GM12864 (cell line): ENCODE measurements around the gene RYK.

Experiments used
- DNase-seq: peaks from one replicate; pipeline ENCODE4 v3.0.0-alpha.2; 2011; ENCODE audit warnings: low read depth
- H3K4me3 ChIP-seq: 2 replicates; pipeline ENCODE4 v1.5.1; 2011; ENCODE audit warnings: mild to moderate bottlenecking, low read depth, low read length, control low read depth
- TF ChIP-seq, protein P1 (sequence below): IDR thresholded peaks from 2 replicates; pipeline ENCODE4 v1.5.1; 2011; ENCODE audit warnings: low read depth, mild to moderate bottlenecking, moderate library complexity, low read length, control low read depth, inconsistent platforms; ENCODE audit errors: missing control alignments

Gene RYK

DNA sequence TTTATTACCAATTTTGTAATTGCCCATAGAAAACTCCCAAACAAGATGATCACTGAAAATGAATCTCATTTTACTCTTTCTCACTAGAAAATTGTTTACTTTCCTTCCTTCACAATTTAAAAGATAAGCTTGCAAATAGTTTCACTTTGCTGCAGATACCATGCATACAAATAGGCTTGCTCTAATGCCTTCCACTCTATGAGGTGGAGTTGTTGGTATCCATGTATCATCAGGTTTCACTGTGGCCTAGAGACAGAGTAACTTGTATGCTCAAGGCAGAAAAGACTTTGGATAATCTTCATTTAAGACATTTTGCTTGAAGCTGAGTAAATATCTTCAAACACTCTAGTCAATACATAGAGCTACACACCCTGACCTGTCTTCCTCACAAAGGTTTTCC, 60.8 kb downstream of the RYK start:
- TF ChIP-seq, protein P1, sequence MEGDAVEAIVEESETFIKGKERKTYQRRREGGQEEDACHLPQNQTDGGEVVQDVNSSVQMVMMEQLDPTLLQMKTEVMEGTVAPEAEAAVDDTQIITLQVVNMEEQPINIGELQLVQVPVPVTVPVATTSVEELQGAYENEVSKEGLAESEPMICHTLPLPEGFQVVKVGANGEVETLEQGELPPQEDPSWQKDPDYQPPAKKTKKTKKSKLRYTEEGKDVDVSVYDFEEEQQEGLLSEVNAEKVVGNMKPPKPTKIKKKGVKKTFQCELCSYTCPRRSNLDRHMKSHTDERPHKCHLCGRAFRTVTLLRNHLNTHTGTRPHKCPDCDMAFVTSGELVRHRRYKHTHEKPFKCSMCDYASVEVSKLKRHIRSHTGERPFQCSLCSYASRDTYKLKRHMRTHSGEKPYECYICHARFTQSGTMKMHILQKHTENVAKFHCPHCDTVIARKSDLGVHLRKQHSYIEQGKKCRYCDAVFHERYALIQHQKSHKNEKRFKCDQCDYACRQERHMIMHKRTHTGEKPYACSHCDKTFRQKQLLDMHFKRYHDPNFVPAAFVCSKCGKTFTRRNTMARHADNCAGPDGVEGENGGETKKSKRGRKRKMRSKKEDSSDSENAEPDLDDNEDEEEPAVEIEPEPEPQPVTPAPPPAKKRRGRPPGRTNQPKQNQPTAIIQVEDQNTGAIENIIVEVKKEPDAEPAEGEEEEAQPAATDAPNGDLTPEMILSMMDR: no peak
- H3K4me3 ChIP-seq: no peak overlapping the region
- no peak for DNase-seq

DNA sequence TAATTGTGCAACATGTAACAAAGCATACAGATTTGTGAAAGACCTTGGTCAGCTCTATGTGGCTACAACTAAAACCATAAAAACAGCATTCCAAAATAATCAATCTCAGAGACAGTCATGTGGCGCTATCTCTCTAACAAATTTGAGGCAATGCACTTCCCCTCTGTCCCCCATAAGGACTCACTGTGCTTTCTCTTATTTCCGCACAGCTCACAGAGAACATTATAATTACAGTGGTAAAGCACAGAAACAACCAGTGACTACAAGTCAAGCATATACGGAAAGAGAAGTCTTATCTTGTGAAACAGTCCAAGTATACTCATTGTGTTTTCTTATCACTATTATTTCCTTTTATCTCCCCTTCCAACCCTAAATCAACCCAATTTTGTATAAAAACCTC, 64.3 kb downstream of the RYK start:
- H3K4me3 ChIP-seq: no peak overlapping the region
- no peak for DNase-seq
- TF ChIP-seq, protein P1: no peak

DNA sequence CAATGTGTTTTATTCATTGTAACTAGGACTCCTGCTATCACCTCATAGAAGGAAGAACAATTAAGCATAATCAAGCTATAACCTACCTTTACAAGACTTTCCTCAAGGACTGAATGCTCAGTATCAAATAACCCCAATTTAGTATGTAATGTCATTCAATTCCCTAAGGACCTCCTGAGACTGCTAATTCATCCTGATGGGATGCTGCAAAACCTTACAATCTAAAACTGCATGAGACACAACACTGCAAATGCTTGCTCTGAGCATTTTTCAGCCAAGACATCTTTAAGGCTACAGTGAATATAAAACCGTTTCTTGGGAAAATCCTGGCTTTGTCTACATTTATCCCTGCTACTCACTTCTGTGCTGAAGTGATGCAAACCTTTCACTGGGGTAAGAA, 69.9 kb downstream of the RYK start:
- H3K4me3 ChIP-seq: no peak overlapping the region
- TF ChIP-seq, protein P1: no peak
- DNase-seq: no peak

DNA sequence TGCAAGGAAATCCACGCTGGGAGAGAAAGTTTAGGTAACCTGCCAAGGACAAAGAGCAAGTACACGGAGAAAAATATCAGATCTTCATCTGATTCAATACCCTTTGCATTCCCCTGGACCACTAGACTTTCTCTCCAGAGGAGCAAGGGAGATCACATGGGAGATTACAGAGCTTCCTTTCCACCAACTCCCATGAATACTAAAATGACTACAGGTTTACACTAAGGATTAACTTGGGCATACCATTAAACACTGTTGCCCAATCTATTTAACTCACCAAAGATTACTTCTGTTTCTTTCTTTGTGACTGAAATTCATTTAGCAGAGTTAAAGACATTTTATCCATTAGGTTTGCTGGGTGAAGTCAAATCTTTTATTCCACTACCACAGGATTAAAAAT, 71.2 kb downstream of the RYK start:
- no peak overlapping the region for H3K4me3 ChIP-seq
- DNase-seq: no peak
- TF ChIP-seq, protein P1: no peak

DNA sequence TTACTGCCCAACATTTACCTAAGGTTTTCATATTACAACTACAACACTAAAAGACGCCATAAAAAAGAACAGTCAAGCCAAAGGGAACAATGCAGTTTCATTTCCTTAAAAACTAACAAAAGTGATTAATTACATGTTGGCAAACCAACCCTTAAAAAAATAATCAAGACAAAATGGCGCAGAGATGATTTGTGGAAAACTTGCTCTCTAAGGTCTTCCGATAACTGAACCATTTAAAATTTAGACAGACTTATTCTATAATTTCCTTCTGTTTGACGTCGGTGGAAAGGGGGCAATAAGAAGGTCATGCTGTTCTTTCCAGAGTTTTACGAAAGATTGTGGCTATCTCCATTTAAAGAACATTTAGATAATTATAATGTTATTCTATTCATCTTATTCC, 87.6 kb downstream of the RYK start:
- DNase-seq: no peak
- TF ChIP-seq, protein P1: no peak

DNA sequence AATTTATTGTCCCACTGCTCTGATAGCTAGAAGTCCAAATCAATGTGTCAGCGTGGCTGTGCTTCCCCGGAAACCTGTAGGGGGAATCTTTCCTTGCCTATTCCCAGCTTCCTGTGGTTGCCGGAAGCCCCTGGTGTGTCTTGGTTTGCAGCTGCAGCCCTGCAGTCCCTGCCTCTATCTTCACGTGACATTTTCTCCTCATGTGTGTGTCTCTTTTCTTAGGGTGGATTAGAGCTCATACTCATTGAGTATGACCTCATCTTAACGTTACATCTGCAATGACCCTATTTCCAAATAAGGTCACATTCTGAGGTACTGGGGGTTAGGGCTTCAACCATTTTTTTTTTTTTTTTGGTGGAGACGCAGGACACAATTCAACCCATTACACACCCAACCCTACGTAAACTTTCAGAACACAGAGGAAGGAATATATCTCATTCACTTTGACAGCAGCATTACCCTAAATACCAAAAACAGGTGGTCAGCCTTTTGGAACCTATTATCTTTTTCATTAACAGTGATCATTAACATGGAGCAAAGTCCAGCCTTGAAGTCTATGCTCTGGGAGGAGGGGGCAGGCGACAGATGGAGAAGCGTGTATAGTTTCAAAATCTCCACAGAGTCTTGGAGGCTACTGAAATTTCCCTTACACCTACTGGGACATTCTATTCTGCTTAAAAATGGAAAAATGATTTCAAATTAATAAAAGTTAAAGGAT, 88.6 kb downstream of the RYK start:
- TF ChIP-seq, protein P1: no peak
- no peak for DNase-seq
- no peak overlapping the region for H3K4me3 ChIP-seq

More for the DNA sequence above, 87.6 kb downstream of the RYK start:
- no peak overlapping the region for H3K4me3 ChIP-seq

DNA sequence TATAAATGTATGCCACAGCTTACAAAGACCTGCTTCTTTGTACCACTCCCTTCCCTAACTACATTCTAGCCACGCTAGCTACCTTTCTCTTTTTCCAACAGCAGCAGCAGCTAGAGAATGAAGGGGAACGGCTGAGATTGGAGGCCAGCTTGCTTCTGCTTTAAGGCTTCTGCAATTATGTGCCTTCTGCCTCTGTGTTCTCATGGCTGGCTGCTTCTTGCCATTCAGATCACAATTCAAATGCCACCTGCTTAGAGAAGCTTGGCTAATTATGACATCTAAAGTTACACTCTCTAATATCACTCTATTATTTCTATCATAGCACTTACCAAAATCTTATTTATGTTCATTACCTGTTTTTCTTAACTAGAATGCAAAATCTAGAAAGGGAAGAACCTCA, 95.2 kb downstream of the RYK start:
- TF ChIP-seq, protein P1: no peak

More for the DNA sequence above, 95.2 kb downstream of the RYK start:
- H3K4me3 ChIP-seq: no peak overlapping the region
- no peak for DNase-seq
